Renal pelvis (tissue), 4 donors: ENCODE data around the gene CDYL2. TPM values are rescaled to one million over a fixed set of nuclear protein-coding genes. Genes with fewer than 3 reads are reported as not detected.
"Not testable (repeated sequence)": the region's sequence is repeated elsewhere in the genome, so short reads cannot be mapped to it uniquely, and the experiment has no call there.

Experiments used
- DNase-seq: peaks from one replicate; pipeline ENCODE4 v3.0.0-alpha.2; 2013
- polyA plus RNA-seq, 3 donors: library from polyadenylated mRNA; unstranded; fragments of 120-200 nt; gene quantifications; one replicate each; pipeline ENCODE4 v1.2.1, GENCODE V29; 2013; ENCODE audit not compliant: insufficient read length in 3 of 3

CDYL2 gene
- polyA plus RNA-seq, 3 donors: 6.6 to 7.8 (median 7.3) TPM

DNA sequence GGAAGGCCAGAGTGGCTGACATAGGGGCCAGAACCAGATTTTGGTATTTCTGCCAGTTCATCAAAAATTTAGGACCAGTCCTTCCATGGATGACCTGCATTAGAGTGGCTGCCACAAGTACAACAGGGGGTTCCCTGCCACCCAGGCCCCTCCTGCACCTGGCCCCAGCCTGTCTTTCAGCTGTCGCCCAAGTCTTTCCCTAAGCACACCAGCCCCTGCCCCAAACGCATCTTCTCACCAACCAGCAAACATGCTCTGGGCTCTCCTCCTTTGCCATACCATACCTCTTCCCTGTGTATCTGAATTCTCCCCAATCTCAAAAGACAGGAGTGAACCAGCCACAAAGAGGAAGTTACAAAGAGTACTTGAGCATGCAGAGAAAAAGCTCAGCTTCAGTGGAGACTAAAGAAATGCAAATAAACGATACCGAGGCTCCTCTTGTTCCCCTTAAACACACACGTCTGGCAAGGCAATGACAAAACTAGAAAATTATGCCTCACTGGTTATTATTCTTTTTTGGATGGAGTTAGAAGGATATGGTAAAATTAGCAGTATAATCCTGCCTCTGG, 133.0 kb downstream of the CDYL2 start:
- DNase-seq: no peak

DNA sequence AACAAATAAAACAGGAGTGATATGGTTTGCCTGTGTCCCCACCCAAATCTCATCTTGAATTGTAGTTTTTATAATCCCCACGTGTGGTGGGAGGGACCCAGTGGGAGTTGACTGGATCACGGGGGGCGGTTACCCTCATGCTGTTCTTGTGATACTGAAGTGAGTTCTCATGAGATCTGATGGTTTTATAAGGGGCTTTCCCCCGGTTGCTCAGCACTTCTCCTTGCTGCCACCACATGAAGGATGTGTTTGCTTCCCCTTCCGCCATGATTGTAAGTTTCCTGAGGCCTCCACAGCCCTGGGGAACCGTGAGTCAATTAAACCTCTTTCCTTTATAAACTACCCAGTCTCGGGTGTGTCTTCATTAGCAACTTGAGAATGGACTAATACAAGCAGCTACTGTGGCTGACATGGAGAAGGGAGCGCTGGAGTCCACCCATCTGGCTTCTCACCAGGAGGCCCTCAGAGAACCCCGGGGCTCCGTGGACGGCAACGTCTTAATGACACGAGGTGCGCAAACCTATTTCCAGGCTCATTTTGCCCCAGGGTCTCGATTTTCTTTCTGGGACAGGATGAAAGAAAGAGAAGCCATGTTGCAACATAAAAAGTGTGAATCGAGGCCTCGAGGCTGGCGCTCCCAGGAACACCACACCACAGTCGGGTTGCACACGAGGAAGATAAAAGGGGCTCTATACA, 134.1 kb downstream of the CDYL2 start:
- no peak for DNase-seq

DNA sequence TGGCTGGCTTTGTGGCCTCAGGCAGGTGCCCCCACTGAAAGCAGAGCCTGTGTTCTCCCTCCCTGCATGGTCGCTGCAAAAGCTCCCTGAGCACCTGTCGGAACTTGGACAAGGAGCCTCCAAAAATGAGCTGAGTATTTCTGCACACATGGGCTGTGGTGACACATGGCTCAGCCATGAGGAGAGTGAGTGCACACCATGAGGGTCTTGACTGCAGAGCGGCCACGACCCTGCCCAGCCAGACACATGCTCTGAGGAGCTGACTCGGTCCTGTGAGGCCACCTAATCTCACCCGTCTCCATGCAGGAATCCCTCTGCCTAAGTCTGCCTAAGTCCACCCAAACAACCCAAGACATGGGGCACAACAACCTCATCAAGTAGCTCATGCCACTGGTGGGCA, 134.7 kb downstream of the CDYL2 start:
- no peak for DNase-seq

- DNase-seq: no peak
These were observed 136.5 kb downstream of the CDYL2 start for GRCh38 chr16:80667925-80668324.

- no peak for DNase-seq
These were observed 137.2 kb downstream of the CDYL2 start for GRCh38 chr16:80667251-80667560.

- DNase-seq: peak; percentile 22
These were observed 137.8 kb downstream of the CDYL2 start for GRCh38 chr16:80666378-80667250.

DNA sequence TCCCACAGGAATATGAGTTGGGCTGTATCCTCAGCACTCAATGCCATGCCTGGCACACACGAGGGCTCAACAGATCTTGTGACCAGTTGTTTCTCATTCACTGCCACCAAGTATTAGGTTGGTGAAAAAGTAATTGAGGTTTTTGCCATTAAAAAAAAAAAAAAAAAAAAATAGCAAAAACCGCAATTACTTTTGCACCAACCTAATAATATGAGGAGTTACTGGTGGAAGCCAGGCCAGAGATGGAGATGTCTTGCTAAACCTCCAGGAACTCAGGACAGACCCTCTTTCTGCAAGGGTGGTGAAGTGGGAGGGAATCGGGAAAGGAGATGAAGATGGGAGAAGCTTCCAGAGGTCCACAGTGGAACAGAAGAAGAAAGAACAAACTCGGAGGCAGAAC, 139.0 kb downstream of the CDYL2 start:
- no peak for DNase-seq

- DNase-seq: no peak
These were observed 139.6 kb downstream of the CDYL2 start for GRCh38 chr16:80664786-80665185.

- DNase-seq: no peak
These were observed 140.2 kb downstream of the CDYL2 start for GRCh38 chr16:80664226-80664625.

GRCh38 chr16:80663078-80663477, 141.3 kb downstream of the CDYL2 start:
- DNase-seq: no peak

- DNase-seq: no peak
These were observed 144.5 kb downstream of the CDYL2 start for GRCh38 chr16:80659865-80660264.

GRCh38 chr16:80656711-80657150, 147.7 kb downstream of the CDYL2 start:
- DNase-seq: no peak

GRCh38 chr16:80656161-80656560, 148.2 kb downstream of the CDYL2 start:
- no peak for DNase-seq

- DNase-seq: no peak
These were observed 148.6 kb downstream of the CDYL2 start for GRCh38 chr16:80655751-80656150.

DNA sequence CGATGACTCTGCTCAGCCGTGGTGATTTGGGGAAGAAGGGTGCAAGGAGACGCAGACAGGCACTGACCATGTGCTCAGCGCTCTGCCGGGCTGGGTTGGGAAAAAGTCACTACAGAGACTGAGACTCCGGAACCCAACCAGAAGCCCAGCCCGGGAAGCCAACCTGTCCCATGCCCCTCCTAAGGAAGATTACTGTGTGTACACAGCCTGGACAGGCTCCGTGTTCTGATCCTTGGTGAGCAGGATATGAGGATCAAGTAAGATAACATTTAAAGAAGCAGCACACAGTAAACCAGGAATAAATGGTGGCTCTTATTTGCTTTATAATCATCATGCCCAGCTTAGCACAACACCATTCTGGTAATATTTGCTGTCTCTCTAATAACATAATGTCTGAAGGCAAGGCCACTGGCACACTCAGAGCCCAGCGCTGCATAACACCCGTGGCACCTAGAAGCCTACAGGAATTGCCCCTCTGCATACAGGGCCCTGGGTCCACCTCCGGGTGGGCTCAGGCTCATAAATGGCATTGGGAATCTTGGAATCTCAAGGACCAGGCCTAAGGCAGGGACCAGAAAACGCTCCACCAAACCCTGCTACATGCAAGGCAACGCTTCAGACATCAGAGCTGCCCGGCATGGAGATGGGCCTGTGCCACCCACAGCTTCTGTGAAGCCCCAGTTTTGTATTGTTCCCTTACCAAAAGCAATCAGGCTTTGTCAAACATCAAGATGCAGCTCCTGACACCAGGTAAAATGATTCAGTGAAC, 150.1 kb downstream of the CDYL2 start:
- no peak for DNase-seq

DNA sequence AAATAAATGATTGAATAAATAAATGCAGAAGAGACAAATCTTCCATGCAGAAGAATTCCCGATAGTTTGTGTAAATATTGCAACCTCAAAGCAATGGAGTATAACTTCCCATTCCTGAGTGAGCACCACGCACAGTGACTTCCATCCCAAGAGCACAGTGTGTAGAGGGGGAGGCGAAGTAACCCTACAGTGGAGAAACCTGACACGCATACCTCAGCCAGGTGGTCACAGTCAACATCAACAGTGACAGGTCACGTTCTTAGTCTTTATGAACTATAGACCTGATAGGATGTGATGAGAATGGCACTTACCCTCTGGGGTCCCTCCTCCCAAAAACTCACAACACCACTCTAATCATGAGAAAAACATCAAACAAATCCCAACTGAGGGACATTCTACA, 152.0 kb downstream of the CDYL2 start:
- DNase-seq: peak; percentile 64

- DNase-seq: not testable (repeated sequence)
These were observed 154.1 kb downstream of the CDYL2 start for GRCh38 chr16:80650281-80650680.

GRCh38 chr16:80640316-80640715, 164.1 kb downstream of the CDYL2 start:
- no peak for DNase-seq

GRCh38 chr16:80639636-80640035, 164.8 kb downstream of the CDYL2 start:
- no peak for DNase-seq

DNA sequence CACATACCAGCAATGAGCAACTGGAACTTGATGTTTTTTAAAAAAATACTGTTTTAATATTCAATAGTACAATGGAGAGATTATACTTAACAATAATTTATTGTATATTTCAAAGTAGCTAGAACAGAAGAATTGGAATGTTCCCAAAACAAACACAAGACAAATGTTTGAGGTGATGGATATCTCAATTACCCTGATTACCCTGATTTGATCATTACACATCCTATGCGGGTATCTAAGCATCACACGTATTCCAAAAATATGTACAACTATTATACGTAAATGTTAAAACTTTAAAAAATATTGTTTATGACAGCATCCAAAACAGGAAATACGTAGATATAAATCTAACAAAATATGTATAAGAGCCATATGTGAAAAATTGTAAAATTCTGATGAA, 166.8 kb downstream of the CDYL2 start:
- no peak for DNase-seq

- DNase-seq: no peak
These were observed 172.8 kb downstream of the CDYL2 start for GRCh38 chr16:80631581-80631980.

- DNase-seq: no peak
These were observed 176.1 kb downstream of the CDYL2 start for GRCh38 chr16:80628254-80628653.
